Prostate gland (tissue), 2 donors: ENCODE measurements around the gene NKAIN4. TPM values are rescaled to one million over a fixed set of nuclear protein-coding genes. Genes with fewer than 3 reads are reported as not detected.

ENCODE experiments used
- DNase-seq: peaks from one replicate; pipeline ENCODE4 v3.0.0-alpha.2; 2019; ENCODE audit warnings: low spot score
- H3K27ac ChIP-seq, 2 donors: fragments of 200-600 bp; sonication (generic); 2 replicates each; pipeline ENCODE4 v1.5.1; 2017 to 2019
- H3K27me3 ChIP-seq: fragments of 200-600 bp; sonication (generic); replicated peaks from 2 replicates; pipeline ENCODE4 v1.5.1; 2019; ENCODE audit not compliant: insufficient read depth
- H3K36me3 ChIP-seq, 2 donors: fragments of 200-600 bp; sonication (generic); 1 replicate in 1 of 2; 2 replicates in 1 of 2; pipeline versions ENCODE4 v1.5.1 to v1.8.1; 2017 to 2019
- H3K4me1 ChIP-seq: fragments of 200-600 bp; sonication (generic); replicated peaks from 2 replicates; pipeline ENCODE4 v1.5.1; 2019
- H3K4me3 ChIP-seq, 2 donors: fragments of 200-600 bp; sonication (generic); 2 replicates each; pipeline ENCODE4 v1.5.1; 2017 to 2019
- H3K9me3 ChIP-seq: fragments of 200-600 bp; sonication (generic); 2 replicates; pipeline ENCODE4 v1.5.1; 2017
- CTCF ChIP-seq, 4 experiments: fragments of 200-600 bp in 2 of 4; fragments of 450-650 bp in 2 of 4; sonication (generic) in 2 of 4; IDR thresholded peaks; 1 replicate in 3 of 4; 2 replicates in 1 of 4; pipeline ENCODE4 v1.5.1; 2016 to 2019; ENCODE audit warnings: antibody characterized with exemption in 4 of 4, mild to moderate bottlenecking in 2 of 4, moderate library complexity in 2 of 4
- POLR2A ChIP-seq: fragments of 450-650 bp; IDR thresholded peaks from one replicate; pipeline ENCODE4 v1.6.1; 2016; ENCODE audit warnings: antibody characterized with exemption, mild to moderate bottlenecking
- POLR2AphosphoS5 ChIP-seq: sonication (generic); formaldehyde crosslinking; IDR thresholded peaks from one replicate; pipeline ENCODE4 v1.6.1; 2017; ENCODE audit warnings: antibody characterized with exemption
- WGBS: methylation state at CpG from one replicate; pipeline ENCODE4 v1.1.5; 2018; 5-methylcytosine and 5-hydroxymethylcytosine counted together
- intact Hi-C: fragments of 100-400 bp; cut with DNase I; formaldehyde crosslinking; loops from one replicate; pipeline ENCODE4 v1.14.2; 2022
- total RNA-seq, 2 donors: library from RNA; depleted of rRNA; stranded (reverse); fragments of >200 nt; gene quantifications; one replicate each; pipeline ENCODE4 v1.1.0, GENCODE V29; 2016

NKAIN4 gene
- total RNA-seq, 2 donors from 2014 or later = 1.2 TPM; not detected in 1

- no peak overlapping the region for H3K27ac ChIP-seq
- peaks cover 2% of the 10 kb centered on the region for H3K27me3 ChIP-seq
- H3K4me3 ChIP-seq = no peak overlapping the region
- no peaks in the 10 kb centered on the region for H3K9me3 ChIP-seq
- 90% methylated on average over 9 of the region's 9 CpGs for WGBS
- DNase-seq = no peak
- TF ChIP-seq POLR2AphosphoS5 (no peak), CTCF (IDR thresholded peaks at IDR 0.05) (no peak), POLR2A (no peak)
- no peaks in the 10 kb centered on the region for H3K36me3 ChIP-seq
- intact Hi-C loops = no loop called here
- no peaks in the 10 kb centered on the region for H3K4me1 ChIP-seq
Observed at GRCh38 chr20:63270606-63271325, 16.5 kb upstream of the NKAIN4 start.

GRCh38 chr20:63269724-63270123, 15.5 kb upstream of the NKAIN4 start:
- H3K9me3 ChIP-seq = no peaks in the 10 kb centered on the region
- peaks cover 2% of the 10 kb centered on the region for H3K27me3 ChIP-seq
- no peak overlapping the region for H3K27ac ChIP-seq
- TF ChIP-seq CTCF (IDR thresholded peaks at IDR 0.05) (no peak), POLR2AphosphoS5 (no peak), POLR2A (no peak)
- no peak for DNase-seq
- intact Hi-C loops = no loop called here
- H3K4me1 ChIP-seq = no peaks in the 10 kb centered on the region
- H3K36me3 ChIP-seq = no peaks in the 10 kb centered on the region
- 95% methylated on average over 9 of the region's 9 CpGs for WGBS
- H3K4me3 ChIP-seq = no peak overlapping the region

- no peak overlapping the region for H3K4me3 ChIP-seq
- TF ChIP-seq POLR2AphosphoS5 (no peak), CTCF (IDR thresholded peaks at IDR 0.05) (no peak), POLR2A (no peak)
- no peaks in the 10 kb centered on the region for H3K36me3 ChIP-seq
- whole genome bisulfite sequencing = 17% methylated on average over 18 of the region's 18 CpGs
- H3K9me3 ChIP-seq = no peaks in the 10 kb centered on the region
- DNase-seq = no peak
- no peaks in the 10 kb centered on the region for H3K4me1 ChIP-seq
- no peak overlapping the region for H3K27ac ChIP-seq
- H3K27me3 ChIP-seq = peaks cover 2% of the 10 kb centered on the region
- intact Hi-C loops = no loop called here
Observed at GRCh38 chr20:63268671-63269439, 14.6 kb upstream of the NKAIN4 start.

GRCh38 chr20:63268256-63268655, 14.0 kb upstream of the NKAIN4 start:
- TF ChIP-seq POLR2A (no peak), POLR2AphosphoS5 (no peak), CTCF (IDR thresholded peaks at IDR 0.05) (no peak)
- DNase-seq = no peak
- no peaks in the 10 kb centered on the region for H3K36me3 ChIP-seq
- no peak overlapping the region for H3K27ac ChIP-seq
- H3K27me3 ChIP-seq = peaks cover 2% of the 10 kb centered on the region
- intact Hi-C loops = no loop called here
- WGBS = 57% methylated on average over 7 of the region's 7 CpGs
- H3K4me3 ChIP-seq = no peak overlapping the region
- H3K9me3 ChIP-seq = no peaks in the 10 kb centered on the region
- H3K4me1 ChIP-seq = no peaks in the 10 kb centered on the region

GRCh38 chr20:63267691-63268090, 13.4 kb upstream of the NKAIN4 start:
- Histone ChIP-seq H3K4me1 (no peaks in the 10 kb centered on the region), H3K27ac (no peak overlapping the region), H3K4me3 (no peak overlapping the region), H3K27me3 (peaks cover 4% of the 10 kb centered on the region), H3K9me3 (no peaks in the 10 kb centered on the region), H3K36me3 (no peaks in the 10 kb centered on the region)
- intact Hi-C loops = no loop called here
- 73% methylated on average over 9 of the region's 9 CpGs for WGBS
- DNase-seq = no peak
- no peak for TF ChIP-seq POLR2A
- TF ChIP-seq CTCF (IDR thresholded peaks at IDR 0.05) = no peak
- no peak for TF ChIP-seq POLR2AphosphoS5
